HepG2 (cell line): ENCODE data around the gene RSAD2. TPM values are rescaled to one million over a fixed set of nuclear protein-coding genes. Genes with fewer than 3 reads are reported as not detected.

Experiments
- ATAC-seq: fragments of 200-7000 bp; cut with Tn5 transposase; 3 replicates; pipeline ENCODE4 v1.9.1; 2020; ENCODE audit warnings: mild to moderate bottlenecking, moderate library complexity
- BruUV-seq: library from RNA; stranded (reverse); fragments of 400-500 nt; replicated peaks from 2 replicates; lab custom pipeline; 2021; lab: Mats Ljungman, UMichigan
- CTCF ChIA-PET: fragments of 300-600 bp; formaldehyde crosslinking; extraction: SDS; loops from one replicate; lab custom pipeline; 2021; ENCODE audit warnings: low total read pairs, inconsistent platforms, low intra/inter-chr PET ratio; lab: Yijun Ruan, JAX
- POLR2A ChIA-PET: fragments of 350-600 bp; sonication (Branson Sonifier 250); formaldehyde crosslinking; loops from one replicate; lab custom pipeline; 2020; ENCODE audit warnings: antibody characterized with exemption, inconsistent platforms; lab: Yijun Ruan, JAX
- DNase-seq: peaks from one replicate; pipeline ENCODE4 v3.0.0-alpha.2; 2015; ENCODE audit warnings: low spot score
- FAIRE-seq: peaks from 3 replicates; lab custom pipeline; 2011; peaks lifted over from hg19 to GRCh38; lab: Jason Lieb, UNC
- H2AFZ ChIP-seq: one replicate; pipeline ENCODE4 v1.6.1; 2011; ENCODE audit warnings: low read length, inconsistent platforms
- H3K27ac ChIP-seq: fragments of 300-600 bp; 3 replicates; pipeline ENCODE4 v1.8.0; 2011; ENCODE audit warnings: mixed run types, mild to moderate bottlenecking, mixed read lengths, low read length, inconsistent platforms; ENCODE audit not compliant: insufficient read depth; ENCODE audit errors: extremely low read length
- H3K27me3 ChIP-seq, 2 experiments: fragments of 200-600 bp in 1 of 2; 2 replicates in 1 of 2; 3 replicates in 1 of 2; pipeline versions ENCODE4 v1.6.0 to v1.8.0; 2011; ENCODE audit warnings: low read length in 2 of 2, mild to moderate bottlenecking in 2 of 2, moderate library complexity in 2 of 2, inconsistent platforms in 1 of 2; ENCODE audit not compliant: insufficient read depth in 2 of 2, control insufficient read depth in 1 of 2
- H3K36me3 ChIP-seq, 2 experiments: fragments of 200-600 bp in 1 of 2; replicated peaks in 1 of 2; 2 replicates in 1 of 2; 3 replicates in 1 of 2; pipeline versions ENCODE4 v1.5.1 to v1.8.0; 2011; ENCODE audit warnings: low read length in 2 of 2, inconsistent platforms in 1 of 2; ENCODE audit not compliant: insufficient read depth in 2 of 2, control insufficient read depth in 1 of 2
- H3K4me1 ChIP-seq: 2 replicates; pipeline ENCODE4 v1.5.1; 2012; ENCODE audit warnings: low read length, inconsistent platforms; ENCODE audit not compliant: insufficient read depth
- H3K4me2 ChIP-seq: 2 replicates; pipeline ENCODE4 v1.6.0; 2011; ENCODE audit warnings: low read depth, low read length, inconsistent platforms
- H3K4me3 ChIP-seq, 3 experiments: fragments of 200-600 bp in 1 of 3; sonication (generic), shearing (Covaris generic) in 1 of 3; replicated peaks in 1 of 3; 2 replicates each; pipeline ENCODE4 v1.5.1; 2011 to 2016; ENCODE audit warnings: low read length in 3 of 3, inconsistent platforms in 2 of 3, low read depth in 2 of 3, mild to moderate bottlenecking in 2 of 3, control low read depth in 1 of 3, mixed read lengths in 1 of 3; ENCODE audit not compliant: insufficient read depth in 1 of 3
- H3K79me2 ChIP-seq: one replicate; pipeline ENCODE4 v1.6.1; 2011; ENCODE audit warnings: low read length, inconsistent platforms; ENCODE audit not compliant: insufficient read depth
- H3K9ac ChIP-seq: 2 replicates; pipeline ENCODE4 v1.6.0; 2011; ENCODE audit warnings: mild to moderate bottlenecking, low read depth, low read length, inconsistent platforms; ENCODE audit not compliant: insufficient read depth
- H3K9me3 ChIP-seq: 2 replicates; pipeline ENCODE4 v1.5.1; 2012; ENCODE audit warnings: mild to moderate bottlenecking, low read length
- H4K20me1 ChIP-seq: 2 replicates; pipeline ENCODE4 v1.6.0; 2011; ENCODE audit warnings: inconsistent platforms, mild to moderate bottlenecking, low read length, moderate library complexity; ENCODE audit not compliant: insufficient read depth
- BRD4 ChIP-seq: sonication (generic); formaldehyde crosslinking; IDR thresholded peaks from 2 replicates; pipeline ENCODE4 v1.4.0; 2020; ENCODE audit warnings: missing genetic modification reagents
- CAMTA2 ChIP-seq: sonication (generic); formaldehyde crosslinking; IDR thresholded peaks from 2 replicates; pipeline ENCODE4 v1.4.0; 2020; ENCODE audit warnings: mild to moderate bottlenecking, missing genetic modification reagents, borderline replicate concordance
- ELF4 ChIP-seq: sonication (generic); formaldehyde crosslinking; IDR thresholded peaks from 2 replicates; pipeline ENCODE4 v1.5.0; 2020; ENCODE audit warnings: missing genetic modification reagents, mild to moderate bottlenecking, moderate library complexity, borderline replicate concordance
- GATA4 ChIP-seq: sonication (generic); IDR thresholded peaks from 2 replicates; pipeline ENCODE4 v1.6.1; 2016; ENCODE audit warnings: antibody characterized with exemption, low read depth, borderline replicate concordance
- HES4 ChIP-seq: sonication (generic); formaldehyde crosslinking; IDR thresholded peaks from 2 replicates; pipeline ENCODE4 v1.9.0; 2021; ENCODE audit warnings: mild to moderate bottlenecking, missing genetic modification reagents, borderline replicate concordance
- MATR3 ChIP-seq: sonication (generic); formaldehyde crosslinking; IDR thresholded peaks from 2 replicates; pipeline ENCODE4 v1.4.0; 2020; ENCODE audit warnings: missing genetic modification reagents
- RAD21 ChIP-seq: fragments of 450-650 bp; formaldehyde crosslinking; IDR thresholded peaks from 2 replicates; pipeline ENCODE4 v1.5.0; 2020; ENCODE audit warnings: mild to moderate bottlenecking
- ZNF431 ChIP-seq: sonication (generic); formaldehyde crosslinking; IDR thresholded peaks from 2 replicates; pipeline ENCODE4 v1.9.0; 2022; ENCODE audit warnings: missing genetic modification reagents, low read depth, mild to moderate bottlenecking, borderline replicate concordance
- ZNF543 ChIP-seq: sonication (generic); formaldehyde crosslinking; IDR thresholded peaks from 2 replicates; pipeline ENCODE4 v1.4.0; 2020; ENCODE audit warnings: mild to moderate bottlenecking, missing genetic modification reagents
- ZNF737 ChIP-seq: sonication (generic); formaldehyde crosslinking; IDR thresholded peaks from 2 replicates; pipeline ENCODE4 v1.5.0; 2020; ENCODE audit warnings: missing genetic modification reagents, mild to moderate bottlenecking, borderline replicate concordance
- ZSCAN9 ChIP-seq: IDR thresholded peaks from 2 replicates; pipeline ENCODE4 v1.6.1; 2016; ENCODE audit warnings: borderline replicate concordance
- WGBS: methylation state at CpG from one replicate; pipeline ENCODE4 v1.1.6; 2017; ENCODE audit warnings: low lambda C conversion rate; 5-methylcytosine and 5-hydroxymethylcytosine counted together
- in situ Hi-C: cut with HindIII; loops from 2 replicates; pipeline ENCODE4 v1.10.0; 2017; ENCODE audit warnings: low pct_unique_long_range_greater_than_20kb; ENCODE audit not compliant: extremely low pct_ligation_motif_present
- intact Hi-C: fragments of 100-400 bp; cut with micrococcal nuclease; formaldehyde crosslinking; loops from one replicate; pipeline ENCODE4 v1.10.0; 2022; ENCODE audit not compliant: unreplicated experiment
- polyA plus RNA-seq, 8 experiments: library from polyadenylated mRNA; depleted of rRNA in 3 of 8; stranded (reverse) in 7 of 8; unstranded in 1 of 8; fragments of >200 nt; fragmentation: Illumina TruSeq in 4 of 8; extraction: Trizol in 4 of 8; gene quantifications; 2 replicates each; pipeline versions ENCODE4 v1.2.1 to v1.2.3, GENCODE V29; 2011 to 2016; ENCODE audit warnings: low read depth in 4 of 8, missing spikeins in 1 of 8, mixed read lengths in 1 of 8; ENCODE audit not compliant: insufficient read depth in 1 of 8
- total RNA-seq, 5 experiments: library from RNA; depleted of rRNA; stranded (reverse); fragments of >200 nt; fragmentation: Illumina TruSeq; extraction: Trizol; gene quantifications; 2 replicates each; pipeline ENCODE4 v1.2.3, GENCODE V29; 2016; ENCODE audit warnings: low read depth in 1 of 5
- TF ChIP-seq, protein P1 (sequence below): sonication (generic); formaldehyde crosslinking; IDR thresholded peaks from 2 replicates; pipeline ENCODE4 v1.9.0; 2021; ENCODE audit warnings: missing genetic modification reagents, borderline replicate concordance
- TF ChIP-seq, protein P2 (sequence below): sonication (generic); formaldehyde crosslinking; IDR thresholded peaks from 2 replicates; pipeline ENCODE4 v1.5.0; 2020; ENCODE audit warnings: mild to moderate bottlenecking, missing genetic modification reagents
- TF ChIP-seq, protein P3 (sequence below): sonication (generic); formaldehyde crosslinking; IDR thresholded peaks from 2 replicates; pipeline ENCODE4 v1.4.0; 2020; ENCODE audit warnings: low read depth, mild to moderate bottlenecking, missing genetic modification reagents

Gene RSAD2
- total and polyA plus RNA-seq, 2 of the 13 experiments (the other 11 are each of a cell fraction or from before 2014, with no cell fraction given): 0.11 TPM; not detected in 1

- in situ Hi-C loops (no loop called here), intact Hi-C loops (no loop called here)
- Histone ChIP-seq H3K4me1 (no peaks in the 10 kb centered on the region), H3K27me3 (no peaks in the 10 kb centered on the region), H3K36me3 (peaks cover 6 to 30% of the 10 kb centered on the region in 2 experiments), H3K9me3 (no peaks in the 10 kb centered on the region), H3K27ac (no peak overlapping the region), H3K4me2 (no peak overlapping the region), H3K79me2 (no peaks in the 10 kb centered on the region), H3K4me3 (no peak overlapping the region), H4K20me1 (no peaks in the 10 kb centered on the region), H3K9ac (no peak overlapping the region), H2AFZ (no peak overlapping the region)
- BruUV-seq: no TSS peak
- FAIRE-seq: no peak
- ATAC-seq: no peak
- POLR2A ChIA-PET: no interaction called here
- no peak for TF ChIP-seq ZNF543
- no peak for TF ChIP-seq ZNF737 (CRISPR knock-in tag)
- TF ChIP-seq GATA4: no peak
- 94% methylated on average over 8 of the region's 8 CpGs for WGBS
- CTCF ChIA-PET: no interaction called here
- no peak for DNase-seq
These were observed 65.3 kb downstream of the RSAD2 start for GRCh38 chr2:6942848-6943247.

GRCh38 chr2:6943523-6943922 is 65.9 kb downstream of the RSAD2 start:
- FAIRE-seq: no peak
- in situ Hi-C loops: no loop called here
- no peak for ATAC-seq

More at GRCh38 chr2:6943523-6943922, 65.9 kb downstream of the RSAD2 start:
- CTCF ChIA-PET: no interaction called here
- POLR2A ChIA-PET: no interaction called here
- 93% methylated on average over 6 of the region's 6 CpGs for WGBS
- H2AFZ ChIP-seq: no peak overlapping the region
- H3K4me3 ChIP-seq: no peak overlapping the region
- H3K9me3 ChIP-seq: no peaks in the 10 kb centered on the region
- no peaks in the 10 kb centered on the region for H4K20me1 ChIP-seq
- no peak for DNase-seq
- H3K27me3 ChIP-seq: no peaks in the 10 kb centered on the region
- BruUV-seq: no TSS peak
- TF ChIP-seq ZSCAN9 (CRISPR knock-in tag): no peak
- TF ChIP-seq ELF4 (CRISPR knock-in tag): no peak
- TF ChIP-seq RAD21: no peak
- no peak for TF ChIP-seq CAMTA2 (CRISPR knock-in tag)
- TF ChIP-seq, protein P1, sequence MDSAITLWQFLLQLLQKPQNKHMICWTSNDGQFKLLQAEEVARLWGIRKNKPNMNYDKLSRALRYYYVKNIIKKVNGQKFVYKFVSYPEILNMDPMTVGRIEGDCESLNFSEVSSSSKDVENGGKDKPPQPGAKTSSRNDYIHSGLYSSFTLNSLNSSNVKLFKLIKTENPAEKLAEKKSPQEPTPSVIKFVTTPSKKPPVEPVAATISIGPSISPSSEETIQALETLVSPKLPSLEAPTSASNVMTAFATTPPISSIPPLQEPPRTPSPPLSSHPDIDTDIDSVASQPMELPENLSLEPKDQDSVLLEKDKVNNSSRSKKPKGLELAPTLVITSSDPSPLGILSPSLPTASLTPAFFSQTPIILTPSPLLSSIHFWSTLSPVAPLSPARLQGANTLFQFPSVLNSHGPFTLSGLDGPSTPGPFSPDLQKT (CRISPR knock-in tag): no peak
- TF ChIP-seq, protein P2, sequence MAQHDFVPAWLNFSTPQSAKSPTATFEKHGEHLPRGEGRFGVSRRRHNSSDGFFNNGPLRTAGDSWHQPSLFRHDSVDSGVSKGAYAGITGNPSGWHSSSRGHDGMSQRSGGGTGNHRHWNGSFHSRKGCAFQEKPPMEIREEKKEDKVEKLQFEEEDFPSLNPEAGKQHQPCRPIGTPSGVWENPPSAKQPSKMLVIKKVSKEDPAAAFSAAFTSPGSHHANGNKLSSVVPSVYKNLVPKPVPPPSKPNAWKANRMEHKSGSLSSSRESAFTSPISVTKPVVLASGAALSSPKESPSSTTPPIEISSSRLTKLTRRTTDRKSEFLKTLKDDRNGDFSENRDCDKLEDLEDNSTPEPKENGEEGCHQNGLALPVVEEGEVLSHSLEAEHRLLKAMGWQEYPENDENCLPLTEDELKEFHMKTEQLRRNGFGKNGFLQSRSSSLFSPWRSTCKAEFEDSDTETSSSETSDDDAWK (CRISPR knock-in tag): no peak
- TF ChIP-seq, protein P3, sequence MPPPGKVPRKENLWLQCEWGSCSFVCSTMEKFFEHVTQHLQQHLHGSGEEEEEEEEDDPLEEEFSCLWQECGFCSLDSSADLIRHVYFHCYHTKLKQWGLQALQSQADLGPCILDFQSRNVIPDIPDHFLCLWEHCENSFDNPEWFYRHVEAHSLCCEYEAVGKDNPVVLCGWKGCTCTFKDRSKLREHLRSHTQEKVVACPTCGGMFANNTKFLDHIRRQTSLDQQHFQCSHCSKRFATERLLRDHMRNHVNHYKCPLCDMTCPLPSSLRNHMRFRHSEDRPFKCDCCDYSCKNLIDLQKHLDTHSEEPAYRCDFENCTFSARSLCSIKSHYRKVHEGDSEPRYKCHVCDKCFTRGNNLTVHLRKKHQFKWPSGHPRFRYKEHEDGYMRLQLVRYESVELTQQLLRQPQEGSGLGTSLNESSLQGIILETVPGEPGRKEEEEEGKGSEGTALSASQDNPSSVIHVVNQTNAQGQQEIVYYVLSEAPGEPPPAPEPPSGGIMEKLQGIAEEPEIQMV (CRISPR knock-in tag): no peak
- no peak for TF ChIP-seq MATR3 (CRISPR knock-in tag)
- TF ChIP-seq ZNF431 (CRISPR knock-in tag): no peak
- TF ChIP-seq BRD4 (CRISPR knock-in tag): no peak
- TF ChIP-seq HES4 (CRISPR knock-in tag): no peak
- TF ChIP-seq, all 625 proteins: peak for 0
- Histone ChIP-seq H3K9ac (no peak overlapping the region), H3K4me1 (no peaks in the 10 kb centered on the region), H3K4me2 (no peak overlapping the region), H3K79me2 (no peaks in the 10 kb centered on the region), H3K36me3 (peaks cover 6 to 35% of the 10 kb centered on the region in 2 experiments), H3K27ac (no peak overlapping the region)
- intact Hi-C loops: no loop called here
